KMS-11 (cell line): ENCODE results near the gene SFXN3.

Source experiments
- H2AFZ ChIP-seq: fragments of 200-600 bp; sonication (generic); 2 replicates; pipeline ENCODE4 v1.6.1; 2016; ENCODE audit warnings: antibody characterized with exemption, mixed run types, low read depth
- H3K27ac ChIP-seq: fragments of 200-600 bp; sonication (generic); 2 replicates; pipeline ENCODE4 v1.6.1; 2016; ENCODE audit warnings: mild to moderate bottlenecking, mixed run types
- H3K27me3 ChIP-seq: fragments of 200-600 bp; sonication (generic); 2 replicates; pipeline ENCODE4 v1.6.1; 2017; ENCODE audit warnings: mild to moderate bottlenecking, low read depth, mixed run types, moderate library complexity; ENCODE audit not compliant: insufficient read depth
- H3K36me3 ChIP-seq: fragments of 200-600 bp; sonication (generic); 2 replicates; pipeline ENCODE4 v1.6.1; 2017; ENCODE audit warnings: mild to moderate bottlenecking, mixed run types; ENCODE audit not compliant: insufficient read depth
- H3K4me1 ChIP-seq: fragments of 200-600 bp; sonication (generic); 2 replicates; pipeline ENCODE4 v1.6.1; 2016; ENCODE audit warnings: mild to moderate bottlenecking, low read depth, mixed run types; ENCODE audit not compliant: poor library complexity, severe bottlenecking
- H3K4me2 ChIP-seq: fragments of 200-600 bp; sonication (generic); 2 replicates; pipeline ENCODE4 v1.7.0; 2016; ENCODE audit warnings: mild to moderate bottlenecking, mixed run types
- H3K4me3 ChIP-seq: fragments of 200-600 bp; sonication (generic); IDR thresholded peaks from 2 replicates; pipeline ENCODE4 v1.6.1; 2017; ENCODE audit warnings: low read depth, low read length, mixed read lengths; ENCODE audit not compliant: insufficient read depth
- H3K79me2 ChIP-seq: fragments of 200-600 bp; sonication (generic); 2 replicates; pipeline ENCODE4 v1.6.1; 2016; ENCODE audit warnings: low read depth, mixed run types; ENCODE audit not compliant: insufficient read depth
- H3K9ac ChIP-seq: fragments of 200-600 bp; sonication (generic); 2 replicates; pipeline ENCODE4 v1.6.1; 2016; ENCODE audit warnings: mild to moderate bottlenecking, mixed run types
- H4K20me1 ChIP-seq: fragments of 200-600 bp; sonication (generic); 2 replicates; pipeline ENCODE4 v1.6.1; 2016; ENCODE audit warnings: mild to moderate bottlenecking, mixed run types; ENCODE audit not compliant: insufficient read depth
- CTCF ChIP-seq: fragments of 200-600 bp; sonication (generic); conservative IDR thresholded peaks from 2 replicates; pipeline ENCODE4 v1.6.1; 2017; ENCODE audit warnings: low read depth, mild to moderate bottlenecking, antibody characterized with exemption, low read length, moderate library complexity, mixed read lengths

The SFXN3 gene

DNA sequence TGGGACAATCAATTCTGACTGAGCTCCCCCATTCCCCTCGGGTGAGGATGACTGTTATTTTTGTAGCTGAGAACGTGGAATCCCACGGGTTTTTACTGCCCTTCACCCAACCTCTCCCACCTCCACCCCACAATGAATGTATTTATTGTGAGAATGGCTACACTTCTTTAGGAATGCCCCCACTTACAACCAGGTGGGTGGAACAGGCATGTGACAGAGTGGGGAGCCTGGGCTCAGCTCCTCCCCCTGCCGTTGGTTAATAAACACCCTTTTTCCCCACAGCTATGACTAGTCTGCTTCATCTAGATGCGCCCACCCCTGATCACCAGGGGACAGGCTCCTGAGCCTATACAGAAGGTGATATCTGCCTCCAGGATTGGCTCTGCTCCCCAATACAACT is 45.7 kb upstream of the SFXN3 start:
- Histone ChIP-seq H3K27ac (no peak overlapping the region), H3K9ac (no peak overlapping the region), H4K20me1 (no peaks in the 10 kb centered on the region), H3K4me2 (no peak overlapping the region), H3K36me3 (no peaks in the 10 kb centered on the region; the same call in 1 of the 2 replicates), H2AFZ (no peak overlapping the region), H3K4me1 (peaks cover 26% of the 10 kb centered on the region), H3K27me3 (no peaks in the 10 kb centered on the region), H3K79me2 (peaks cover 31% of the 10 kb centered on the region), H3K4me3 (no peak overlapping the region)
- no peak for TF ChIP-seq CTCF

DNA sequence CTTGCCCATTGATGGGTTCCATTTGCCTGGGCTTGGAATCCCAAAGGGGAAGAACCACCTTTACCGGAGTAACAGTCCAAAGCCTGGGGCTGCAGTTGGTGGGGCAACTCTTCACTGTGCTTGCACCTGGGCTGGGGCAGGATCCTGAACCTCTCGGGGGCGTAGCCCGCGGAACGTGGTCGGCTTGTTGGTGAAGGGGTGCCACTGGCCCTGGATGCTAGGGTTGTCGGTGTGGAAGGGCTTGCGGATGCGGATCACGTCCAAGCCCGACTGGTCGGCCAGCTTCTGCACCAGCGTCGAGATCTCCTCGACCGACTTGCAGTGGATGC is 44.4 kb upstream of the SFXN3 start:
- H3K4me2 ChIP-seq = peak overlapping the region; percentile 93
- H3K79me2 ChIP-seq = peaks cover 36% of the 10 kb centered on the region
- no peak overlapping the region for H3K27ac ChIP-seq
- no peak for TF ChIP-seq CTCF
- peak overlapping the region; percentile 94 for H2AFZ ChIP-seq
- no peaks in the 10 kb centered on the region for H4K20me1 ChIP-seq
- H3K4me3 ChIP-seq = peak overlapping the region; percentile 29
- peak overlapping the region; percentile 82; the same call in 1 of the 2 replicates for H3K9ac ChIP-seq
- peaks cover 26% of the 10 kb centered on the region for H3K4me1 ChIP-seq
- H3K27me3 ChIP-seq = no peaks in the 10 kb centered on the region
- peaks cover 5% of the 10 kb centered on the region; the same call in 1 of the 2 replicates for H3K36me3 ChIP-seq

DNA sequence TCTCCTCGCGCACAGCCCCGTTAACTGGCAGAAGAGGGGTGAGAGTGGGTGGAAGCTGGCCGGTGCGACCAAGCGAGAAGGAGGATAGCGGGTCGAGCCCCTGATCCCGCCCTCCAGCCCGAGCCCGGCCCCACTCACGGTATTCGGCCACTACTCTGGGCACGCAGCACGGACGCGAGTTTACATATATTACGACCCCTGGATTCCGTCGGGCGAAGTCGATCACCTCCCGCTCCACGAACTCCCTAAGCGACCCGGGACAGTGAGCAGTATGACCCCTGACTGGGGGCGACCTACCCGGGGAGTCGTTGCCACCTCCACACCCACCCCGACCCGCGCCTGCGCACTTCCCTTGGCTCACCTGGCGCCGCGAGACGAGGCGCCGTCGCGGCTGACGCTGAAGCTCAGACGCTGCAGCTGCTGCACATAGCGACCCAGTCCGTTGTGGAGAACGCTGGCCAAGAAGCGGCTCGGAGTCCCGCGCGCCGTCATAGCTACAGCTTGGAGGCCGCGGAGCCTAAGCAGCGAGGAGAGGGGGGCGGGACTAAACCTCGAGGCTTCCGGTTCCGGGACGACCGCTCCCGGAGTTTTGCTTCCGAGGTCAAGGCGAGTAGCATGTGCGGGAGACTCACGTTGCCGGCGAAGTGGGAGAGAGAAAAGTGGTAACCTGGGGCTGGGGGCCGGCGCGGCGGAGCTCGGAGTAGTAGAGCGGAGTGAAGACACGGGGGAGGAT is 43.9 kb upstream of the SFXN3 start, which contains the start of the genes MRPL43 and TWNK:
Gene MRPL43, minus strand, starts transcription at position 546 of the 733 bp plus-strand sequence. Its CDS starts 54 bp downstream, at position 492.
Gene TWNK, plus strand, starts transcription at position 592 of the 733 bp plus-strand sequence. CDS start 668 bp downstream, outside the sequence.
- Histone ChIP-seq H4K20me1 (no peaks in the 10 kb centered on the region), H3K27ac (peak within 1 kb of the TSS; percentile 49), H3K36me3 (peaks cover 5% of the 10 kb centered on the region; the same call in 1 of the 2 replicates), H3K4me3 (peak within 1 kb of the TSS; percentile 29), H3K79me2 (peaks cover 36% of the 10 kb centered on the region), H3K4me2 (peak within 1 kb of the TSS; percentile 93), H3K9ac (peak within 1 kb of the TSS; percentile 82), H2AFZ (peak within 1 kb of the TSS; percentile 94), H3K4me1 (peaks cover 26% of the 10 kb centered on the region), H3K27me3 (no peaks in the 10 kb centered on the region)
- TF ChIP-seq CTCF = no peak

DNA sequence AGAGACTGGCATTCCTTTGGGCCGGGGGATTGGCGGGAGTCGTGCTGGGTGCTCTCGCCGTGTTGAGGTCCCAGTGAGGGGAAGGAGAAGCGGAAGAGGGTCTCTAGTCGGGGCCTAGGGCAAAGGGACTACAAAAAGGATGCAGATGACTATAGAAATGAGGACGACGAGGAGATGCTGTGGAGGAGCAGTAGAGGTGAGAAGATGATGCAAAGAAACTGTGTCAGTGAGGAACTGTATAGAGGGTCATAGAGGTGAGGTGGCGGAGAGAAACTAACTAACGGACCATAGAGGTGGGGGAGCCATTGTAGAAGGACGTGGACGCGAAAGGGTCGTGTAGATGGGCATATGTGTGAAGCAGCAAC is 43.4 kb upstream of the SFXN3 start:
- peaks cover 26% of the 10 kb centered on the region for H3K4me1 ChIP-seq
- H3K4me3 ChIP-seq = peak overlapping the region; percentile 29
- H2AFZ ChIP-seq = peak overlapping the region; percentile 94
- no peaks in the 10 kb centered on the region for H3K27me3 ChIP-seq
- H3K79me2 ChIP-seq = peaks cover 36% of the 10 kb centered on the region
- no peaks in the 10 kb centered on the region for H4K20me1 ChIP-seq
- peak overlapping the region; percentile 82 for H3K9ac ChIP-seq
- H3K27ac ChIP-seq = peak overlapping the region; percentile 49
- no peak for TF ChIP-seq CTCF
- peaks cover 5% of the 10 kb centered on the region; the same call in 1 of the 2 replicates for H3K36me3 ChIP-seq
- peak overlapping the region; percentile 93 for H3K4me2 ChIP-seq
